ENCODE data around the gene NAPB. TPM values are rescaled to one million over a fixed set of nuclear protein-coding genes. Genes with fewer than 3 reads are reported as not detected.
A peak's percentile ranks its signal among the peaks of the same experiment; 100 is the strongest.

NAPB gene
- total and polyA plus RNA-seq, 10 of the 15 experiments (the other 5 are each of a cell fraction or from before 2014, with no cell fraction given) = 2.1 to 15.9 (median 7.2) TPM

GRCh38 chr20:23357767-23358562, 63.3 kb downstream of the NAPB start (continued):
- TF ChIP-seq ZBTB11 (CRISPR knock-in tag; IDR thresholded peaks at IDR 0.05) = no peak
- peak in 1 of 2 experiments; percentile 70; a peak in 2 of 4 replicates for TF ChIP-seq SRF (IDR thresholded peaks at IDR 0.05; ENCODE audit: low read depth in 2 of 2, low read length in 2 of 2)
- TF ChIP-seq STAT1 (conservative IDR thresholded peaks at IDR 0.05) = 0 out of 2 replicates have a peak, but pooled peaks have one; percentile 58
- TF ChIP-seq STAT3 (IDR thresholded peaks at IDR 0.05; ENCODE audit: low read depth, low read length) = no peak
- TF ChIP-seq POU2F2 (IDR thresholded peaks at IDR 0.05; ENCODE audit: borderline replicate concordance, low read depth, low read length) = peak; percentile 38; the same call in 1 of the 3 replicates
- no peak for TF ChIP-seq CHD4 (IDR thresholded peaks at IDR 0.05)
- peak; percentile 74; the same call in 1 of the 2 replicates for TF ChIP-seq SIN3A (IDR thresholded peaks at IDR 0.05; ENCODE audit: low read depth, low read length)
- peak; percentile 78 for TF ChIP-seq MLLT1 (IDR thresholded peaks at IDR 0.05)
- TF ChIP-seq, protein P1, sequence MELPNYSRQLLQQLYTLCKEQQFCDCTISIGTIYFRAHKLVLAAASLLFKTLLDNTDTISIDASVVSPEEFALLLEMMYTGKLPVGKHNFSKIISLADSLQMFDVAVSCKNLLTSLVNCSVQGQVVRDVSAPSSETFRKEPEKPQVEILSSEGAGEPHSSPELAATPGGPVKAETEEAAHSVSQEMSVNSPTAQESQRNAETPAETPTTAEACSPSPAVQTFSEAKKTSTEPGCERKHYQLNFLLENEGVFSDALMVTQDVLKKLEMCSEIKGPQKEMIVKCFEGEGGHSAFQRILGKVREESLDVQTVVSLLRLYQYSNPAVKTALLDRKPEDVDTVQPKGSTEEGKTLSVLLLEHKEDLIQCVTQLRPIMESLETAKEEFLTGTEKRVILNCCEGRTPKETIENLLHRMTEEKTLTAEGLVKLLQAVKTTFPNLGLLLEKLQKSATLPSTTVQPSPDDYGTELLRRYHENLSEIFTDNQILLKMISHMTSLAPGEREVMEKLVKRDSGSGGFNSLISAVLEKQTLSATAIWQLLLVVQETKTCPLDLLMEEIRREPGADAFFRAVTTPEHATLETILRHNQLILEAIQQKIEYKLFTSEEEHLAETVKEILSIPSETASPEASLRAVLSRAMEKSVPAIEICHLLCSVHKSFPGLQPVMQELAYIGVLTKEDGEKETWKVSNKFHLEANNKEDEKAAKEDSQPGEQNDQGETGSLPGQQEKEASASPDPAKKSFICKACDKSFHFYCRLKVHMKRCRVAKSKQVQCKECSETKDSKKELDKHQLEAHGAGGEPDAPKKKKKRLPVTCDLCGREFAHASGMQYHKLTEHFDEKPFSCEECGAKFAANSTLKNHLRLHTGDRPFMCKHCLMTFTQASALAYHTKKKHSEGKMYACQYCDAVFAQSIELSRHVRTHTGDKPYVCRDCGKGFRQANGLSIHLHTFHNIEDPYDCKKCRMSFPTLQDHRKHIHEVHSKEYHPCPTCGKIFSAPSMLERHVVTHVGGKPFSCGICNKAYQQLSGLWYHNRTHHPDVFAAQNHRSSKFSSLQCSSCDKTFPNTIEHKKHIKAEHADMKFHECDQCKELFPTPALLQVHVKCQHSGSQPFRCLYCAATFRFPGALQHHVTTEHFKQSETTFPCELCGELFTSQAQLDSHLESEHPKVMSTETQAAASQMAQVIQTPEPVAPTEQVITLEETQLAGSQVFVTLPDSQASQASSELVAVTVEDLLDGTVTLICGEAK (IDR thresholded peaks at IDR 0.05; ENCODE audit: borderline replicate concordance) = 0 out of 2 replicates have a peak, but pooled peaks have one; percentile 16
- TF ChIP-seq TCF3 (IDR thresholded peaks at IDR 0.05; ENCODE audit: borderline replicate concordance, insufficient read depth, low read depth, low read length) = peak; percentile 40; the same call in 1 of the 2 replicates
- no peak for TF ChIP-seq CHD1 (IDR thresholded peaks at IDR 0.05; ENCODE audit: low read depth, low read length)
- TF ChIP-seq ATF2 (IDR thresholded peaks at IDR 0.05; ENCODE audit: low read length) = no peak
- TF ChIP-seq NFYB (IDR thresholded peaks at IDR 0.05; ENCODE audit: insufficient read depth, low read depth, low read length) = peak; percentile 86
- peak; percentile 64; the same call in 1 of the 2 replicates for TF ChIP-seq CHD2 (IDR thresholded peaks at IDR 0.05; ENCODE audit: borderline replicate concordance, low read depth, low read length)

Measured in GM12878 (cell line).